ENCODE measurements around the gene LAPTM5.
A peak's percentile ranks its signal among the peaks of the same experiment; 100 is the strongest.

- no peak for TF ChIP-seq GATA2 (IDR thresholded peaks at IDR 0.05; ENCODE audit: insufficient read depth, insufficient read length, low read depth, low read length)
- TF ChIP-seq POLR2A (IDR thresholded peaks at IDR 0.05; ENCODE audit: low read depth, low read length): no peak
- no peak for TF ChIP-seq POLR2AphosphoS5 (IDR thresholded peaks at IDR 0.05; ENCODE audit: insufficient read depth, low read depth, low read length)
- TF ChIP-seq CTCF (IDR thresholded peaks at IDR 0.05; ENCODE audit: extremely low read depth in 1 of 2, insufficient read depth in 1 of 2, low read depth in 1 of 2, low read length in 2 of 2): peak; percentile 23 to 33
- TF ChIP-seq EZH2 (IDR thresholded peaks at IDR 0.05; ENCODE audit: borderline replicate concordance, low read depth, low read length, severe bottlenecking): no peak
- no peak for TF ChIP-seq MAX (IDR thresholded peaks at IDR 0.05; ENCODE audit: insufficient read depth, insufficient read length)
- no peak for TF ChIP-seq FOS (IDR thresholded peaks at IDR 0.05; ENCODE audit: borderline replicate concordance, insufficient read depth, low read length)
These were observed 42.4 kb downstream of the LAPTM5 start for GRCh38 chr1:30715216-30715615.
